ENCODE measurements around the gene SNORC.
"Not testable (repeated sequence)": the region's sequence is repeated elsewhere in the genome, so short reads cannot be mapped to it uniquely, and the experiment has no call there.

The SNORC gene

GRCh38 chr2:232907718-232908085, 37.6 kb downstream of the SNORC start:
- not testable (repeated sequence) for H3K9me3 ChIP-seq (ENCODE audit: control insufficient read depth, insufficient read depth, low read length); DNase-seq (ENCODE audit: low read depth, low spot score); H3K4me3 ChIP-seq (ENCODE audit: low read length); H3K4me1 ChIP-seq (ENCODE audit: control insufficient read depth, insufficient read depth, low read length); H3K27ac ChIP-seq (ENCODE audit: low read length); H3K36me3 ChIP-seq (ENCODE audit: control insufficient read depth, insufficient read depth, low read length); H3K27me3 ChIP-seq (ENCODE audit: control insufficient read depth, insufficient read depth, low read length)
- no CpG with 5 or more reads among the region's 9 CpGs for WGBS (ENCODE audit: insufficient coverage, insufficient read length)

GRCh38 chr2:232908695-232909094, 38.6 kb downstream of the SNORC start:
- no peak for DNase-seq (ENCODE audit: low read depth, low spot score)
- Histone ChIP-seq H3K27me3 (ENCODE audit: control insufficient read depth, insufficient read depth, low read length) (no peaks in the 10 kb centered on the region), H3K36me3 (ENCODE audit: control insufficient read depth, insufficient read depth, low read length) (no peaks in the 10 kb centered on the region), H3K4me3 (ENCODE audit: low read length) (no peak overlapping the region), H3K9me3 (ENCODE audit: control insufficient read depth, insufficient read depth, low read length) (peaks cover 2% of the 10 kb centered on the region; the same call in 1 of the 2 replicates), H3K4me1 (ENCODE audit: control insufficient read depth, insufficient read depth, low read length) (no peaks in the 10 kb centered on the region), H3K27ac (ENCODE audit: low read length) (no peak overlapping the region)
- no CpG with 5 or more reads among the region's 6 CpGs for WGBS (ENCODE audit: insufficient coverage, insufficient read length)

GRCh38 chr2:232910376-232910775, 40.3 kb downstream of the SNORC start:
- Histone ChIP-seq H3K4me1 (ENCODE audit: control insufficient read depth, insufficient read depth, low read length) (no peaks in the 10 kb centered on the region), H3K36me3 (ENCODE audit: control insufficient read depth, insufficient read depth, low read length) (no peaks in the 10 kb centered on the region), H3K27ac (ENCODE audit: low read length) (no peak overlapping the region), H3K9me3 (ENCODE audit: control insufficient read depth, insufficient read depth, low read length) (peaks cover 2% of the 10 kb centered on the region; the same call in 1 of the 2 replicates), H3K4me3 (ENCODE audit: low read length) (no peak overlapping the region), H3K27me3 (ENCODE audit: control insufficient read depth, insufficient read depth, low read length) (no peaks in the 10 kb centered on the region)
- no peak for DNase-seq (ENCODE audit: low read depth, low spot score)
- WGBS (ENCODE audit: insufficient coverage, insufficient read length), result no CpG with 5 or more reads among the region's 6 CpGs

GRCh38 chr2:232911712-232912277, 41.7 kb downstream of the SNORC start:
- no peak for DNase-seq (ENCODE audit: low read depth, low spot score)
- H3K4me1 ChIP-seq (ENCODE audit: control insufficient read depth, insufficient read depth, low read length), result no peaks in the 10 kb centered on the region
- no peak overlapping the region for H3K27ac ChIP-seq (ENCODE audit: low read length)
- no peak overlapping the region for H3K4me3 ChIP-seq (ENCODE audit: low read length)
- peaks cover 2% of the 10 kb centered on the region; the same call in 1 of the 2 replicates for H3K9me3 ChIP-seq (ENCODE audit: control insufficient read depth, insufficient read depth, low read length)
- no peaks in the 10 kb centered on the region for H3K27me3 ChIP-seq (ENCODE audit: control insufficient read depth, insufficient read depth, low read length)
- H3K36me3 ChIP-seq (ENCODE audit: control insufficient read depth, insufficient read depth, low read length), result no peaks in the 10 kb centered on the region
- no CpG with 5 or more reads among the region's 1 CpG for WGBS (ENCODE audit: insufficient coverage, insufficient read length)

GRCh38 chr2:232913903-232914302, 43.8 kb downstream of the SNORC start:
- H3K4me1 ChIP-seq (ENCODE audit: control insufficient read depth, insufficient read depth, low read length), result no peaks in the 10 kb centered on the region
- H3K36me3 ChIP-seq (ENCODE audit: control insufficient read depth, insufficient read depth, low read length), result no peaks in the 10 kb centered on the region
- no peak overlapping the region for H3K27ac ChIP-seq (ENCODE audit: low read length)
- no peaks in the 10 kb centered on the region for H3K27me3 ChIP-seq (ENCODE audit: control insufficient read depth, insufficient read depth, low read length)
- H3K9me3 ChIP-seq (ENCODE audit: control insufficient read depth, insufficient read depth, low read length), result peaks cover 2% of the 10 kb centered on the region; the same call in 1 of the 2 replicates
- no peak overlapping the region for H3K4me3 ChIP-seq (ENCODE audit: low read length)
- no peak for DNase-seq (ENCODE audit: low read depth, low spot score)
- no CpG with 5 or more reads among the region's 2 CpGs for WGBS (ENCODE audit: insufficient coverage, insufficient read length)

GRCh38 chr2:232919141-232919540, 49.1 kb downstream of the SNORC start:
- no peaks in the 10 kb centered on the region for H3K36me3 ChIP-seq (ENCODE audit: control insufficient read depth, insufficient read depth, low read length)
- DNase-seq (ENCODE audit: low read depth, low spot score), result no peak
- H3K4me3 ChIP-seq (ENCODE audit: low read length), result no peak overlapping the region
- no peaks in the 10 kb centered on the region for H3K9me3 ChIP-seq (ENCODE audit: control insufficient read depth, insufficient read depth, low read length)
- no peaks in the 10 kb centered on the region for H3K27me3 ChIP-seq (ENCODE audit: control insufficient read depth, insufficient read depth, low read length)
- no peaks in the 10 kb centered on the region for H3K4me1 ChIP-seq (ENCODE audit: control insufficient read depth, insufficient read depth, low read length)
- no CpG with 5 or more reads among the region's 6 CpGs for WGBS (ENCODE audit: insufficient coverage, insufficient read length)
- H3K27ac ChIP-seq (ENCODE audit: low read length), result no peak overlapping the region

- WGBS (ENCODE audit: insufficient coverage, insufficient read length), result no CpG with 5 or more reads among the region's 11 CpGs
- no peak overlapping the region for H3K27ac ChIP-seq (ENCODE audit: low read length)
- no peaks in the 10 kb centered on the region for H3K36me3 ChIP-seq (ENCODE audit: control insufficient read depth, insufficient read depth, low read length)
- no peaks in the 10 kb centered on the region for H3K9me3 ChIP-seq (ENCODE audit: control insufficient read depth, insufficient read depth, low read length)
- no peak overlapping the region for H3K4me3 ChIP-seq (ENCODE audit: low read length)
- H3K4me1 ChIP-seq (ENCODE audit: control insufficient read depth, insufficient read depth, low read length), result no peaks in the 10 kb centered on the region
- H3K27me3 ChIP-seq (ENCODE audit: control insufficient read depth, insufficient read depth, low read length), result peaks cover under 1% of the 10 kb centered on the region; the same call in 1 of the 2 replicates
- no peak for DNase-seq (ENCODE audit: low read depth, low spot score)
These were observed 50.0 kb downstream of the SNORC start for GRCh38 chr2:232920055-232920454.

- Histone ChIP-seq H3K4me3 (ENCODE audit: low read length) (no peak overlapping the region), H3K4me1 (ENCODE audit: control insufficient read depth, insufficient read depth, low read length) (no peaks in the 10 kb centered on the region), H3K27ac (ENCODE audit: low read length) (no peak overlapping the region), H3K36me3 (ENCODE audit: control insufficient read depth, insufficient read depth, low read length) (no peaks in the 10 kb centered on the region), H3K9me3 (ENCODE audit: control insufficient read depth, insufficient read depth, low read length) (no peaks in the 10 kb centered on the region), H3K27me3 (ENCODE audit: control insufficient read depth, insufficient read depth, low read length) (peaks cover 6% of the 10 kb centered on the region; the same call in 1 of the 2 replicates)
- no peak for DNase-seq (ENCODE audit: low read depth, low spot score)
- no CpG with 5 or more reads among the region's 3 CpGs for WGBS (ENCODE audit: insufficient coverage, insufficient read length)
These were observed 50.7 kb downstream of the SNORC start for GRCh38 chr2:232920760-232921159.

- H3K27ac ChIP-seq (ENCODE audit: low read length), result no peak overlapping the region
- no peaks in the 10 kb centered on the region; the same call in 1 of the 2 replicates for H3K4me1 ChIP-seq (ENCODE audit: control insufficient read depth, insufficient read depth, low read length)
- H3K27me3 ChIP-seq (ENCODE audit: control insufficient read depth, insufficient read depth, low read length), result peaks cover 30% of the 10 kb centered on the region
- no peaks in the 10 kb centered on the region for H3K36me3 ChIP-seq (ENCODE audit: control insufficient read depth, insufficient read depth, low read length)
- no peak for DNase-seq (ENCODE audit: low read depth, low spot score)
- no peaks in the 10 kb centered on the region for H3K9me3 ChIP-seq (ENCODE audit: control insufficient read depth, insufficient read depth, low read length)
- no peak overlapping the region for H3K4me3 ChIP-seq (ENCODE audit: low read length)
These were observed 54.4 kb downstream of the SNORC start for GRCh38 chr2:232924433-232924832.

- Histone ChIP-seq H3K4me1 (ENCODE audit: control insufficient read depth, insufficient read depth, low read length) (no peaks in the 10 kb centered on the region; the same call in 1 of the 2 replicates), H3K36me3 (ENCODE audit: control insufficient read depth, insufficient read depth, low read length) (no peaks in the 10 kb centered on the region), H3K27me3 (ENCODE audit: control insufficient read depth, insufficient read depth, low read length) (peaks cover 33% of the 10 kb centered on the region), H3K9me3 (ENCODE audit: control insufficient read depth, insufficient read depth, low read length) (no peaks in the 10 kb centered on the region), H3K27ac (ENCODE audit: low read length) (no peak overlapping the region), H3K4me3 (ENCODE audit: low read length) (no peak overlapping the region)
- no peak for DNase-seq (ENCODE audit: low read depth, low spot score)
- WGBS (ENCODE audit: insufficient coverage, insufficient read length), result no CpG with 5 or more reads among the region's 11 CpGs
These were observed 55.2 kb downstream of the SNORC start for GRCh38 chr2:232925153-232925820.

GRCh38 chr2:232925821-232926156, 55.7 kb downstream of the SNORC start:
- H3K27ac ChIP-seq (ENCODE audit: low read length), result no peak overlapping the region
- DNase-seq (ENCODE audit: low read depth, low spot score), result no peak
- no peaks in the 10 kb centered on the region for H3K9me3 ChIP-seq (ENCODE audit: control insufficient read depth, insufficient read depth, low read length)
- H3K36me3 ChIP-seq (ENCODE audit: control insufficient read depth, insufficient read depth, low read length), result no peaks in the 10 kb centered on the region
- WGBS (ENCODE audit: insufficient coverage, insufficient read length), result no CpG with 5 or more reads among the region's 11 CpGs
- H3K4me1 ChIP-seq (ENCODE audit: control insufficient read depth, insufficient read depth, low read length), result no peaks in the 10 kb centered on the region; the same call in 1 of the 2 replicates
- peaks cover 33% of the 10 kb centered on the region for H3K27me3 ChIP-seq (ENCODE audit: control insufficient read depth, insufficient read depth, low read length)
- H3K4me3 ChIP-seq (ENCODE audit: low read length), result no peak overlapping the region
